Measurements from ENCODE around the gene NCAN.

NCAN gene

DNA sequence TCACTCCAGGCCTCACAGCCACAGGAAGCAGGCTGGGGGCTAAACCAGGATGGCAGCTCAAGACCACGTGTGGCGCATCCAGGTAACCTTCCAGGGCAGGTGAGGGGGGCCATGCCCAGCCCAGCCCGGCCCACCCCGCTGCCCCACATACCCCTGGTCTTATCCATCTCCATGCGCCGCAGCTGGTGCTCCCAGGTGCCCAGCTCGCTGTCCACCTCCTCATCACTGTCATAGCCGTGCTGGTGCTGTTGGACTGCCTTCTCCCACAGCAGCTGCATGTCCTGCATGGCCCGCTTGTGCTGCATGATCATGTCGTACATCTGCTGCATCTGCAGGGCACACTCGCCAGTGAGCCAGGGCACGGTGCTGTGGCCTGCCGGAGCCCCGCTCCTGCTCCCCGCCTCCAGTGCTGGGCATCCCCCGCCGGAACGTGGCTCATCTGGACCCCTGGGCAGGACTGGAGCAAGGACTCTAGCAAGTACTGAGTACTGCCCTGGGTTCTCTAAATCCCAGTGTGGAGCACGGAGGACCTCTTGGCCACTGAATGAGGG is 67.4 kb downstream of the NCAN start:
- no peak for DNase-seq (ENCODE audit: extremely low read depth in 1 of 2, low read depth in 1 of 2)

DNA sequence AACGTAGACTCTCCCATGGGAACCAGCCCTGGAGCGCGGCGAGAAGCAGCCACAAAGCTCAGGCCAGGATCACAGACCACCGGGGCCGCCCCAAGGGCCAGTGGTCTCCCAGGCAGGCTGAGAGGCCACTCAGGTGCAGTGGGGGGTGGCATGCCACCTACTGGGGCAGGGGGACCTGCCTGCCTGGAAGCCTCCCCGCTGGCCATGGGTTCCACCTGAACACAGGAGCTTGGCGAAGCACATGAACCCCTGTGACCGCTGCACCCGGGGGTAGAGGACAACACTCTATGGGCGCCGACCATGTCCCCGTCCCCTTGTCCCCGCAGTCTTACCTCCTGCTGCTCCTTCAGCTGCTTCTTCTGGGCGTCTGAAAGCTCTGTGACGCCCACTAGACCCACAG is 68.1 kb downstream of the NCAN start:
- DNase-seq (ENCODE audit: extremely low read depth in 1 of 2, low read depth in 1 of 2) = no peak

DNA sequence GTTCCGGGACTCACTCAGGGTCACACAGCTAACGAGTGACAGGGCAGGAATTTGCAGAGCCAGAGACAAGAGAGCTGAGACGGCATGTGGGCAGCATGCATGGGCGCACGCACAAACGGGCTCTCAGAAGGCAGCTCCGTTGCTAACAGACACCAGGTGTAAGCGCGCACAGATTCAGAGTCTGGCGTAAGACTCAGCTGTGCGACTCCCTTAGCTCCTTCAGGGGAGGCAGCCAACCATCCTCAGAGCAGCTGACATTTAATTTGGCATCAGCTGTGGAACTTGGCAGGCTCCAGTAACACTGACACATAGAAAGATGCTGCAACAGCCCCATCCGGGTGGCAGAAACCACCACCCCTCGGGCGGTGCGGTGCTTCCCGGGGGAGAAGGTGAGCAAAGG is 68.8 kb downstream of the NCAN start:
- DNase-seq (ENCODE audit: extremely low read depth in 1 of 2, low read depth in 1 of 2) = no peak

DNA sequence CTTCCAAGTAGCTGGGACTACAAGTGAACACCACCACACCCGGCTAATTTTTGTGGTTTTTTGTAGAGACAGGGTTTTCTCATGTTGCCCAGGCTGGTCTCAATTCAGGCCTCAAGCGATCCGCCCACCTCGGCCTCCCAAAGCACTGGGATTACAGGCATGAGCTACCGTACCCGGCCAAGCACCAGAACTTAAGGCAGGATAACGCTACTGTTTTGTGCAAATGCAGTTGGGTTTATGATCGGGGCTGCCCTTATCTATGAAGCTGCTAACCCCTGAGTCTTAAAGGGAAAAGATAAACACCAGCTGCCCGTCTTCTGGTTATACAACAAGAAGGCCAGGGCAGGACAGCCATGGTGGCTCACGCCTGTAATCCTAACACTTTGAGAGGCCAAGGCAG is 73.9 kb downstream of the NCAN start:
- no peak for DNase-seq (ENCODE audit: extremely low read depth in 1 of 2, low read depth in 1 of 2)

DNA sequence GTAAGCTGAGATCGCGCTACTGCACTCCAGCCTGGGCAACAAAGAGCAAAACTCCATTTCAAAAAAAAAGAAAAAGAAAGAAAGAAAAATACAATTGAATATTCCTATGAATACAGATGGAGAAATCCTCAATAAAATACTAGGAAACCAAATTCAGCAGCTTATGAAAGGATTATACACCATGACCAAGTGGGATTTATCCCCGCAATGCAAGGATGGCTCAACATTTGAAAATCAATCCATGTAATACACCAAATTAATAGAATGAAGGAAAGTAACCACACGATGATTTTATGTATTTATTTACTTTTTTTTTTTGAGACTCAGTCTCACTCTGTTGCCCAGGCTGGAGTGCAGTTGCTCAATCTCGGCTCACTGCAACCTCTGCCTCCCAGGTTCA is 80.8 kb downstream of the NCAN start:
- DNase-seq (ENCODE audit: extremely low read depth in 1 of 2, low read depth in 1 of 2) = no peak

DNA sequence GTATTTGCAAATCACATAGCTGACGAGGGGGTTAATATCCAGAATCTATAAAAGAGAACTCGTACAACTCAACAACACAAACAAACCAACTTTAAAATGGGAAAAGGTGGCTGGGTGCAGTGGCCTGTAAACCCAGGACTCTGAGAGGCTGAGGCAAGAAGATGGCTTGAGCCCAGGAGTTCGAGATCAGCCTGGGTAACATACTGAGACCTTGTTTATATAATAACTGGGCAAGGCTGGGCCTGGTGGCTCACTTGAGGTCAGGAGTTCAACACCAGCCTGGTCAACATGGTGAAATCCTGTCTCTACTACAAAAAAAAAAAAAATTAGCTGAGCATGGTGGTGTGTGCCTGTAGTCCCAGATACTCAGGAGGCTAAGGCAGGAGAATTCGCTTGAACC is 83.2 kb downstream of the NCAN start:
- no peak for DNase-seq (ENCODE audit: extremely low read depth in 1 of 2, low read depth in 1 of 2)

DNA sequence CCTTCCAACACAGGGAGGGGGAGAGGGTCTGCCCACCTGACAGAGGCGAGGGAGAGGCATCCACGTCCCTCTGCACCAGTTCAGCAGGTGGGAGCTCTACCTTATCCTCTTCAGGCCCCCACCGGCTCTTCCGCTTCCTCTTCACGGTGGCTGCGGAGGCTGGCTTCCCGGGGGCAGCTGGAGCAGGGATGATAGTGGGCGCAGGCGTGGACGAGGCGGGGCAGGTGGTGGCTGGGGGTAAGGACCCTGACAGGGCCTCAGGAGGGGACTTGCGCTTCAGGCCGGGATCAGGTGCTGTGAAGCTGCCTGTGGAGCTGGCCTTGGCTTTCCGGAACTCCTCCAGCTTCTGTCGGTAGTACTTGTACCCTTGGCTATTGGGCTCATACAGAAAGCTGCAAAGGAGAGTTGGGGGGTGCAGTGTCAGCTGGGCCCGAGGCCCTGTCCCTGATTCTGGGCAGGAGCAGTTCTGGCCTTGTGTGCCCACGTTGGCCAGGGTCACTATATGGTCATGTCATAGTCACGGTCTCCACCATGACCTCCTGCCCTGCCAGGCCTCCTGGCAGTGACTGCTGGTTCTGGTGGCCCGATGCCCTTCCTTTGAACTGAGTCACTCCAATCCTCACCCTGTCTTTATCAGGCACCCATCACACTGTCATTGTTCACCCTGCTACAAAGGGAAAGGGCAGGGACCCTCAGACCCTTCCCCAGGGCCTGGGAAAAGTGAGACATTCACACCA is 85.4 kb downstream of the NCAN start:
- DNase-seq (ENCODE audit: extremely low read depth in 1 of 2, low read depth in 1 of 2) = no peak

DNA sequence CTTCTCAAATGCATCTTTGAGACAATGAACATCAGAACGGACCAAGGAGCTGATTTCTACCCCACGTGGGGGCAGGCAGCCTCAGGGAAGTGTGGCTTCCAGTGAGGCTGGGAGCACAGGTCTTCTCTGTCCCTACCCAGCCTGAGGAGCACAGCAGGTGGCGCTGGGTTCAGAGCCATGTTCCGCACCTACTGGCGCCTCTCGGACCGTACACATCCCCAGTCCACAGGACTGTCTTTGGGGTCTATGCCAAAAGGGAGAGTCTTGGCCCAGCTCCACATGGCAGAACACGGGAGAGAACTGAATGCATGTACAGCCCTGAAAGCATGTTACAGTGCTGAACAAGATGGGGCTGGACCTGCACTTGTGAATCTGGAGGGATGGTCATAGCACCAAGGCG is 86.0 kb downstream of the NCAN start:
- no peak for DNase-seq (ENCODE audit: extremely low read depth in 1 of 2, low read depth in 1 of 2)

DNA sequence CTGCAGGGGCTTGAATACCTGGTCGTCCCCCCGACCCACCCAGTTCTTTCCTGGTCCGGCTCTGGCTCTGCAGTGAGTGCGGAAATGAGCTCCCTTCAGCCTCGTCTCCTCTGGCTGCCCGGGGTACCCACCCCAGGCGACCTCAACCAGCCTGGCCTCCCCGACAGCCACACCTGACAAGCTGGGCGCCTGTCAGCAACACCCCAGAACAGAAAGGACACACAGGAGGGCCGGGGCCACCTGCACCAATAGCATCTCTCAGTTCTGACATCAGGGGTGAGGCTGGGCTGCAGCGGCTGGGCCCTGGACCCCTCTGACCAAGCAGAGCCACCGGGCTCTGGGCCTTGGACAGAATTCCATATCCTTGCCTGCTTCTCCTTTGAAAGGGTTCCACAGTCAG is 88.9 kb downstream of the NCAN start:
- no peak for DNase-seq (ENCODE audit: extremely low read depth in 1 of 2, low read depth in 1 of 2)
